Heart left ventricle (tissue), 13 donors: ENCODE data around the gene SH3RF3.

Experiments
- POLR2A ChIP-seq, 2 donors: fragments of 450-650 bp; IDR thresholded peaks; one replicate each; pipeline ENCODE4 v1.6.1; 2017; ENCODE audit warnings: antibody characterized with exemption in 2 of 2, mild to moderate bottlenecking in 2 of 2, moderate library complexity in 2 of 2
- TF ChIP-seq, protein P1 (sequence below), 12 donors: fragments of 200-600 bp; sonication (generic) in 4 of 12; IDR thresholded peaks; one replicate each; pipeline versions ENCODE4 v1.5.0 to v1.8.0; 2018 to 2022; ENCODE audit warnings: antibody characterized with exemption in 12 of 12, mild to moderate bottlenecking in 5 of 12
- donor health status: ischemic (EF 13 %, LVEDD 7.1; RV severe dilation, severe dysfunction).
- donor health status: DM: no; HTN: yes; CAD: no.
- donor health status: DM: no; HTN: no; CAD: no.
- donor health status: ischemic (EF 25% LVEDD 6.9; RV normal size, moderate dysfunction).
- donor health status: ischemic (EF 25% LVEDD 5.7; RV mildly dilated, moderate dysfunction).
- donor health status: ischemic (EF 35%, LVEDD 5.7; RV mildly dilated, moderate dysfunction).
- donor health status: nonischemic (EF 11% LVEDD 7.7; RV severe dilation, severe dysfunction).
- donor health status: DM: yes; HTN: yes; CAD: no.
- donor health status: PGD.
- donor health status: ischemic (EF 29% LVEDD 5.4; RV normal size, mild dysfunction).
- donor health status: nonischemic (EF 23%, LVEDD 6.1; RV moderate dilation, normal function).

DNA sequence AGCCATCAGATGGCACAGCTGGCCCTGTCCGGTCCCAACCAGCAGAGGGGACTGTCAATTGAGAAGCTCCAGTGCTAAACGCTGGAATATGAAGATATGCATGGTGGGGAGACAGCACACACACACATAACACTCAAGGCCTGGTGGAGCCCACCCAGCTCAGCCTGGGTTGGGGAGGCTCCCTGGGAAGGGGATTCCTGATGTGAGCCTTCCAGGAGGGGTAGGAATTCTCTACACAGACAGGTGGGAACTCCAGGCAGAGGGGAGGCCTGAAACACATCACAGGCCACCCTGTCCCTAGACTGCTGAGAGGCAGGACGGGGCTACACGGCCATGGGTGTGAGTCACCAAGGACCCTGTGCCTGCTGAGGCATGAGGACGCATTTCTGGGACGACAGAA is 49.4 kb upstream of the SH3RF3 start:
- TF ChIP-seq, protein P1, sequence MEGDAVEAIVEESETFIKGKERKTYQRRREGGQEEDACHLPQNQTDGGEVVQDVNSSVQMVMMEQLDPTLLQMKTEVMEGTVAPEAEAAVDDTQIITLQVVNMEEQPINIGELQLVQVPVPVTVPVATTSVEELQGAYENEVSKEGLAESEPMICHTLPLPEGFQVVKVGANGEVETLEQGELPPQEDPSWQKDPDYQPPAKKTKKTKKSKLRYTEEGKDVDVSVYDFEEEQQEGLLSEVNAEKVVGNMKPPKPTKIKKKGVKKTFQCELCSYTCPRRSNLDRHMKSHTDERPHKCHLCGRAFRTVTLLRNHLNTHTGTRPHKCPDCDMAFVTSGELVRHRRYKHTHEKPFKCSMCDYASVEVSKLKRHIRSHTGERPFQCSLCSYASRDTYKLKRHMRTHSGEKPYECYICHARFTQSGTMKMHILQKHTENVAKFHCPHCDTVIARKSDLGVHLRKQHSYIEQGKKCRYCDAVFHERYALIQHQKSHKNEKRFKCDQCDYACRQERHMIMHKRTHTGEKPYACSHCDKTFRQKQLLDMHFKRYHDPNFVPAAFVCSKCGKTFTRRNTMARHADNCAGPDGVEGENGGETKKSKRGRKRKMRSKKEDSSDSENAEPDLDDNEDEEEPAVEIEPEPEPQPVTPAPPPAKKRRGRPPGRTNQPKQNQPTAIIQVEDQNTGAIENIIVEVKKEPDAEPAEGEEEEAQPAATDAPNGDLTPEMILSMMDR (IDR thresholded peaks at IDR 0.05) = no peak
- no peak for TF ChIP-seq POLR2A (IDR thresholded peaks at IDR 0.05)
